Parathyroid adenoma (tissue), 2 donors: ENCODE data around the gene RANBP10.

Experiments
- H2AFZ ChIP-seq: fragments of 300-600 bp; sonication (generic); one replicate; pipeline ENCODE4 v1.7.0; 2017; ENCODE audit warnings: antibody characterized with exemption, mild to moderate bottlenecking
- H3K27ac ChIP-seq: fragments of 300-600 bp; sonication (generic); one replicate; pipeline ENCODE4 v1.7.0; 2017
- H3K27me3 ChIP-seq: fragments of 300-600 bp; sonication (generic); one replicate; pipeline ENCODE4 v1.7.0; 2017; ENCODE audit warnings: low read length; ENCODE audit not compliant: control insufficient read depth, insufficient read depth
- H3K36me3 ChIP-seq: fragments of 300-600 bp; sonication (generic); one replicate; pipeline ENCODE4 v1.7.0; 2017; ENCODE audit warnings: low read length; ENCODE audit not compliant: control insufficient read depth, insufficient read depth
- H3K4me1 ChIP-seq: fragments of 300-600 bp; sonication (generic); one replicate; pipeline ENCODE4 v1.7.0; 2017; ENCODE audit warnings: control low read depth
- H3K4me2 ChIP-seq: fragments of 300-600 bp; sonication (generic); one replicate; pipeline ENCODE4 v1.7.0; 2017; ENCODE audit warnings: low read length
- H3K4me3 ChIP-seq: fragments of 300-600 bp; sonication (generic); one replicate; pipeline ENCODE4 v1.7.0; 2017; ENCODE audit warnings: low read depth, low read length
- H3K79me2 ChIP-seq: fragments of 300-600 bp; sonication (generic); one replicate; pipeline ENCODE4 v1.7.0; 2017; ENCODE audit warnings: control low read depth
- H3K9ac ChIP-seq: fragments of 300-600 bp; sonication (generic); one replicate; pipeline ENCODE4 v1.7.0; 2017; ENCODE audit warnings: mild to moderate bottlenecking
- H3K9me3 ChIP-seq: fragments of 300-600 bp; sonication (generic); one replicate; pipeline ENCODE4 v1.7.0; 2017; ENCODE audit warnings: low read length; ENCODE audit not compliant: control insufficient read depth
- TF ChIP-seq, protein P1 (sequence below): fragments of 300-600 bp; sonication (generic); IDR thresholded peaks from one replicate; pipeline ENCODE4 v1.7.0; 2017; ENCODE audit warnings: antibody characterized with exemption, mild to moderate bottlenecking
- donor health status: primary hyperparathyroidism.

Gene RANBP10

GRCh38 chr16:67676939-67677338 lies 129.4 kb downstream of the RANBP10 start:
- TF ChIP-seq, protein P1, sequence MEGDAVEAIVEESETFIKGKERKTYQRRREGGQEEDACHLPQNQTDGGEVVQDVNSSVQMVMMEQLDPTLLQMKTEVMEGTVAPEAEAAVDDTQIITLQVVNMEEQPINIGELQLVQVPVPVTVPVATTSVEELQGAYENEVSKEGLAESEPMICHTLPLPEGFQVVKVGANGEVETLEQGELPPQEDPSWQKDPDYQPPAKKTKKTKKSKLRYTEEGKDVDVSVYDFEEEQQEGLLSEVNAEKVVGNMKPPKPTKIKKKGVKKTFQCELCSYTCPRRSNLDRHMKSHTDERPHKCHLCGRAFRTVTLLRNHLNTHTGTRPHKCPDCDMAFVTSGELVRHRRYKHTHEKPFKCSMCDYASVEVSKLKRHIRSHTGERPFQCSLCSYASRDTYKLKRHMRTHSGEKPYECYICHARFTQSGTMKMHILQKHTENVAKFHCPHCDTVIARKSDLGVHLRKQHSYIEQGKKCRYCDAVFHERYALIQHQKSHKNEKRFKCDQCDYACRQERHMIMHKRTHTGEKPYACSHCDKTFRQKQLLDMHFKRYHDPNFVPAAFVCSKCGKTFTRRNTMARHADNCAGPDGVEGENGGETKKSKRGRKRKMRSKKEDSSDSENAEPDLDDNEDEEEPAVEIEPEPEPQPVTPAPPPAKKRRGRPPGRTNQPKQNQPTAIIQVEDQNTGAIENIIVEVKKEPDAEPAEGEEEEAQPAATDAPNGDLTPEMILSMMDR, result no peak
- Histone ChIP-seq H3K79me2 (peaks cover 3% of the 10 kb centered on the region), H2AFZ (no peak overlapping the region), H3K9ac (no peak overlapping the region), H3K27me3 (no peaks in the 10 kb centered on the region), H3K9me3 (no peaks in the 10 kb centered on the region), H3K4me2 (no peak overlapping the region), H3K27ac (no peak overlapping the region), H3K4me3 (no peak overlapping the region), H3K36me3 (no peaks in the 10 kb centered on the region), H3K4me1 (peaks cover 2% of the 10 kb centered on the region)

DNA sequence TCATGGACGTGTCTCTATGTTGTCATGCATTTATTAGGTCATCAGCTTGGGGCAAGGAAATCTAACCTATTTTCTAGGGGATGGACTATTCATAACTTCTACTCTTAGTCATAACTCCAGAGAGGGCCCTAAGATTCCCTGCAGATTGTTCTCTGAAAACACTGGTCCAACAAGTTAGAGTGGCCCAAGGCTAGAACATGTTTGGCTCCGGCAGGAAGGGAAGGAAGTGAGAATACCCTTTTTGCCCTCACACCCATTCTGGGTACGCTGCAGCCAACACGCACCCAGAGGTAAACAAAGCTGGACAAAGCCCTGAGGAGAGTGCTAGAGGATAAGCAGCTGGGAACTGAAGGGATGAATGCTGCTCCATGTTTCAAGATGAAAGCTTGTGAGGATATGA lies 129.8 kb downstream of the RANBP10 start:
- Histone ChIP-seq H2AFZ (no peak overlapping the region), H3K4me3 (no peak overlapping the region), H3K36me3 (no peaks in the 10 kb centered on the region), H3K79me2 (peaks cover 3% of the 10 kb centered on the region), H3K27me3 (no peaks in the 10 kb centered on the region), H3K4me1 (peaks cover 2% of the 10 kb centered on the region), H3K4me2 (no peak overlapping the region), H3K9me3 (no peaks in the 10 kb centered on the region), H3K27ac (no peak overlapping the region), H3K9ac (no peak overlapping the region)
- TF ChIP-seq, protein P1, result no peak

GRCh38 chr16:67675999-67676398 lies 130.4 kb downstream of the RANBP10 start:
- Histone ChIP-seq H2AFZ (no peak overlapping the region), H3K79me2 (peaks cover 1% of the 10 kb centered on the region), H3K9me3 (no peaks in the 10 kb centered on the region), H3K4me2 (no peak overlapping the region), H3K27ac (no peak overlapping the region), H3K27me3 (no peaks in the 10 kb centered on the region), H3K4me1 (peaks cover 2% of the 10 kb centered on the region), H3K4me3 (no peak overlapping the region), H3K9ac (no peak overlapping the region), H3K36me3 (no peaks in the 10 kb centered on the region)
- TF ChIP-seq, protein P1, result no peak

DNA sequence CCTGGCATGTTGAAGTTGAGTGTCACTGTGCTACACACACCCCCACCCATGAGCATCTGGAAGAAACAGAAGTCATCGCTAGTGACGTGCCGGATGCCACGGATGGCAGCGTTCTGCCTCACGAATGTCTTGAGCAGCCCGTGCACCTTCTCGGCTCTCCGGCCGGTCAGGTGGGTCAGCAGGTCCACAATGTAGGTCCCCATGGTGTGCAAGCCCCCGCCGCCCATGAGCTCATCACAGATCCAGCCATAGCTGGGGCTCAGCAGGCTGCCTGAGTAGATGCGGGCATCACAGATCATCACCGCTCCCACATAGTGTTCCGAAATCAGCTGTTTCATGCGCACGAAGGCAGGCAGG lies 130.8 kb downstream of the RANBP10 start:
- Histone ChIP-seq H3K27me3 (no peaks in the 10 kb centered on the region), H3K9ac (no peak overlapping the region), H3K4me1 (peaks cover 2% of the 10 kb centered on the region), H3K27ac (no peak overlapping the region), H2AFZ (no peak overlapping the region), H3K4me2 (no peak overlapping the region), H3K9me3 (no peaks in the 10 kb centered on the region), H3K4me3 (no peak overlapping the region), H3K36me3 (no peaks in the 10 kb centered on the region), H3K79me2 (no peaks in the 10 kb centered on the region)
- TF ChIP-seq, protein P1, result no peak

- Histone ChIP-seq H3K4me2 (no peak overlapping the region), H3K9ac (no peak overlapping the region), H3K27me3 (no peaks in the 10 kb centered on the region), H3K4me3 (no peak overlapping the region), H2AFZ (no peak overlapping the region), H3K4me1 (peaks cover 2% of the 10 kb centered on the region), H3K27ac (peak overlapping the region; percentile 73), H3K36me3 (no peaks in the 10 kb centered on the region), H3K79me2 (no peaks in the 10 kb centered on the region), H3K9me3 (no peaks in the 10 kb centered on the region)
- TF ChIP-seq, protein P1, result no peak
Measured at GRCh38 chr16:67674851-67675578, 131.3 kb downstream of the RANBP10 start.
